Activated CD4-positive, alpha-beta T cell treated with anti-CD3 and anti-CD28 coated beads, Interleukin-2, amount 50 U/mL, for 48 hours (primary cell): ENCODE data around the gene PDE9A.
A peak's percentile ranks its signal among the peaks of the same experiment; 100 is the strongest.
"Not testable (repeated sequence)": the region's sequence is repeated elsewhere in the genome, so short reads cannot be mapped to it uniquely, and the experiment has no call there.

Experiments used
- DNase-seq, 2 experiments: peaks; one replicate each; pipeline ENCODE4 v3.0.0-alpha.2; 2020

Gene PDE9A

GRCh38 chr21:42653231-42654061 is at the start of gene PDE9A:
Gene PDE9A (plus strand): TSS chr21:42653621. CDS start chr21:42653815, 194 bp downstream.
- peak; percentile 24 to 38 for DNase-seq

GRCh38 chr21:42607102-42607501 is 46.3 kb upstream of the PDE9A start:
- DNase-seq, result no peak

- DNase-seq, result no peak
Measured at GRCh38 chr21:42607525-42608102, 45.8 kb upstream of the PDE9A start.

- DNase-seq, result no peak
Measured at GRCh38 chr21:42608446-42608845, 45.0 kb upstream of the PDE9A start.

- peak; percentile 57 to 73 for DNase-seq
Measured at GRCh38 chr21:42609811-42610210, 43.6 kb upstream of the PDE9A start.

- no peak for DNase-seq
Measured at GRCh38 chr21:42611852-42612251, 41.6 kb upstream of the PDE9A start.

- DNase-seq, result no peak
Measured at GRCh38 chr21:42612390-42612789, 41.0 kb upstream of the PDE9A start.

- DNase-seq, result no peak
Measured at GRCh38 chr21:42613756-42614155, 39.7 kb upstream of the PDE9A start.

- DNase-seq, result peak; percentile 56 to 59
Measured at GRCh38 chr21:42614396-42614795, 39.0 kb upstream of the PDE9A start.

- DNase-seq, result peak; percentile 63 to 70
Measured at GRCh38 chr21:42614811-42615351, 38.5 kb upstream of the PDE9A start.

- not testable (repeated sequence) for DNase-seq
Measured at GRCh38 chr21:42615377-42615776, 38.0 kb upstream of the PDE9A start.

GRCh38 chr21:42615924-42616323 is 37.5 kb upstream of the PDE9A start:
- DNase-seq, result no peak

- peak in 1 of 2 experiments; percentile 20 for DNase-seq
Measured at GRCh38 chr21:42616446-42616845, 37.0 kb upstream of the PDE9A start.

GRCh38 chr21:42616941-42617340 is 36.5 kb upstream of the PDE9A start:
- no peak for DNase-seq

GRCh38 chr21:42617486-42617885 is 35.9 kb upstream of the PDE9A start:
- DNase-seq, result no peak

- DNase-seq, result no peak
Measured at GRCh38 chr21:42618707-42619102, 34.7 kb upstream of the PDE9A start.

GRCh38 chr21:42619166-42619565 is 34.3 kb upstream of the PDE9A start:
- DNase-seq, result no peak

- DNase-seq, result no peak
Measured at GRCh38 chr21:42619841-42620240, 33.6 kb upstream of the PDE9A start.

GRCh38 chr21:42621166-42621818 is 32.1 kb upstream of the PDE9A start:
- DNase-seq, result no peak

GRCh38 chr21:42621819-42622177 is 31.6 kb upstream of the PDE9A start:
- no peak for DNase-seq

GRCh38 chr21:42622284-42622683 is 31.1 kb upstream of the PDE9A start:
- DNase-seq, result no peak

- no peak for DNase-seq
Measured at GRCh38 chr21:42623694-42624093, 29.7 kb upstream of the PDE9A start.

GRCh38 chr21:42624095-42624790 is 29.2 kb upstream of the PDE9A start:
- no peak for DNase-seq
